ENCODE measurements around the gene SRCIN1. TPM values are rescaled to one million over a fixed set of nuclear protein-coding genes. Genes with fewer than 3 reads are reported as not detected.

The SRCIN1 gene
- polyA plus RNA-seq, 1 donor: 3.7 TPM

DNA sequence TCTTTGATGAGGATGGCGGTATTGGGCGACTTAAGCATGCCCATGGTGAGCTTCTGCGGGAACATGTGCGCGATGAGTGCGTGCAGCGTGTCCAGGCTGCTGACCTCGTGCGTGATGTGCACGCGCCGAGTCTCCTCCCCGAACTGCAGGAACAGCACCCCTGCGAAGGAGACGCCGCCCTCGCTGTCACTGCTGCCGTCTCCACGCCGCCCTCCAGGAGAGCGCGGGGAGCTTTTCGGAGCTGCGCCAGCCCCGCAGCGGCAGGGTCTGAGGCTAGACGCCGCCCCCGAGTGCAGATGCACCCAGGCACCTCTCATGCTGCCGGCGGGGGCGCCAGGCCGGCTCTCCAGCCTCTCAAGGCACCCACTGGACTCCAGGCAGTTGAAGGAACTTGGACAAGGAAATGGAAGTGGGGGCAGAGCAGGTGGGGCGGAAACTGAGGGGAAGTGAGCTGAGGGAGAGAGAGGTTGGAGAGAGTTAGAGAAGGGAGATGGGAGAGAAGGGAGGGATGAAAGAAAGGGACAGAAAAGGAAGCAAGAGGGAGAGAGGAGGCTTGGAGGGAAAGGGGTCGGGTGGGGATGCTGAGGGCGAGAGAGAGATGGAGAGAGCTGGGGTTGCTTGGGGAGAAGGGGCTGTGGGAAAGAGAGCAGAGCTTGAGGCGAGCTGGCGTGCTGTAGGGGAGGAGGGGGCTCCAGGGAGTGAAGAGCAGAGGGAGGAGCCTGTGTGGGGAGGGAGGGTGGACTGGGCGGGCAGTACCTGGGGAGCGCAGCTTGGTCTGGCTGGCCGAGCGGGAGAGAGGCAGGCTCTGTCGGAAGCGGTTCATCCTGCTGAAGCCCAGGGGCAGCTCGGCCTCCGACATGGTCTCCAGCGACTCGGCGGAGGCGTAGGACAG lies 42.1 kb downstream of the SRCIN1 start:
- no peak for DNase-seq

- no peak for DNase-seq
These were observed 42.8 kb downstream of the SRCIN1 start for GRCh38 chr17:38562903-38563302.

DNA sequence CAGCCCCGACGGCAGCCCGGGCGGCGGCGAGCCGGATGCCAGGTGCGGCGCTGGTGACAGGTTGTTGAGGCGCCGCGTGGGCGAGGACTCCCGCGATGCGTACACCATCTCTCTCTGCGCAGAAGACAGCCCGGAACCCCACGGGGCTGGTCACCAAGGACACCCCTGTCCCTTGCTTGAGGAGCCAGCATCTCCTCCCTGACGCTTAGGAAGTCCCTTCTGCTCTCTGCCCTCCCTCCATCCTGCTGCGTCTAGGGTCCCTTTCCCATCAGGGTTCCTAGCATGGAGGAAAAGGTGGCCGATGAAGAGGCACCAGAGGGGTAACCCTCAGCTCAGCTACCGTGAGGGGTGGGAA lies 43.6 kb downstream of the SRCIN1 start:
- DNase-seq: no peak

DNA sequence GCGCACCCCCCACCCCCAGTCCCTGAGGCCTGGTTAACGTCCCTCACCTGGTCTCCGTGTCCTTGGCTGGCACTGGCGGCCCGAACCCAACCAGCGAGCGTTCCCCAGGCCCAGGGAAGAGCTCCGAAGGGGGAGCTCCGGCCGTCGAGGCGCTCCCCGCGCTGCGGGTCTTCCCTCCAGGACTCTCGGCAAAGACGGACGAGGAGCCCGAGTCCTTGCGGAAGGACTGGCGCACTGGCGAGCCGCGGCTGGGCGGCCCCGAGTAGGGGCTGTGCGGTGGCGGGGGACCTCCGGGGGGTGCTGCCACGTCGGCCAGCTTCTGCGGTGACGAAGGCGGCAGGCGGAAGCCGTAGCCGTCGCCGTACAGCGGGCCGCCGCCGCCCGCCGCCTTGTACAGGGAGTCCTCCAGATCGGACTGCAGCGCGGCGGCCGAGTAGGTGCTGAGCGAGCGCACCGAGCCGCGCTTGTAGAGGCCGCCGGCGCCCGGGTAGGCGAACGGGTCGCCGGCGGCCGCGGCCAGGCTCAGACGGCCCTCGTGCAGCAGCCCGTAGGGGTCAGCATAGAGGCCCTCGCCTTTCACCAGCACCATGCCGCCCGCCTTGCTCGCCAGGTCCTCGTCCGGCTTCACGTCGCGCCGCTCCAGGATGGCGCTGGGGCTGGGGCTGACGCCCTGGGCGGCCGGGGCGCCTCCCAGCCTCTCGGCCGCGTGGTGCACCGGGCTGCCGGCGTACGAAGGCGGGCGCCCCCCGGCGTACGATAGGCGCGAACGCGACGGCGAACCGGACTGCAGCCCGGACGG lies 44.1 kb downstream of the SRCIN1 start:
- no peak for DNase-seq

GRCh38 chr17:38560503-38561318 lies 45.0 kb downstream of the SRCIN1 start:
- DNase-seq: no peak

DNA sequence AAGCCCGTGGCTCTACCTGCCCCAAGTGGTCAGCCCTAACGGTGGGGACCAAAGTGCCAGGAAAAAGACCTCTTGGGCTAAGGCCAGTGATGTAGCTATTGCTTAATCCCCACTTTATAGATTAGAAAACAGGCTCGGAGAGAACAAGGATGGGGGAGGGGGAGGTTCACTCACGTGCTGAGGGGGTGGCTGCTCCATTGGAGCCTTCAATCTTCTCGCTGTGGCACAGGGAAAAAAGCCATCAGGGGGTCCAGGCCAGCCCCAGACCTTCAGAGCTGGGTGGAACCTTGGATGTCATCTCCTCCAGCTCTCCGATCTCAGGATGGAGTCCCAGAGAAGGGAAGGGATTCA lies 45.9 kb downstream of the SRCIN1 start:
- no peak for DNase-seq

- DNase-seq: peak; percentile 74
These were observed 46.5 kb downstream of the SRCIN1 start for GRCh38 chr17:38559051-38559879.

DNA sequence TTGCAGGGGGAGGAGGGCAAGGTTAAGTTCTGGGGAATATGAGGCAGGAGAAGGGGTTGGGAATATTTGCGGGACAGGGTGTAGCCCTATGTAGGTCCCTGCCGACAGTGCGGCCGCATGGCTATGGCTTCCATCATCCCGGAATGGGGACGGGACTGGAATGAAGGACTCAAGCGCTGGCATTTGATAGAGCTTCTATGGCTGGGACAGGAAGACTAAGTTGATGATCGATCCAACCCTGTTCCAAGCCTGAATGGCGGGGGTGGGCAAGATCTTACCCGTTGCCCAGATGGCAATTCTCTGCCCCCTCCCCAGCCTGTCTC lies 47.1 kb downstream of the SRCIN1 start:
- DNase-seq: no peak

- DNase-seq: peak; percentile 83
These were observed 47.7 kb downstream of the SRCIN1 start for GRCh38 chr17:38557836-38558727.

DNA sequence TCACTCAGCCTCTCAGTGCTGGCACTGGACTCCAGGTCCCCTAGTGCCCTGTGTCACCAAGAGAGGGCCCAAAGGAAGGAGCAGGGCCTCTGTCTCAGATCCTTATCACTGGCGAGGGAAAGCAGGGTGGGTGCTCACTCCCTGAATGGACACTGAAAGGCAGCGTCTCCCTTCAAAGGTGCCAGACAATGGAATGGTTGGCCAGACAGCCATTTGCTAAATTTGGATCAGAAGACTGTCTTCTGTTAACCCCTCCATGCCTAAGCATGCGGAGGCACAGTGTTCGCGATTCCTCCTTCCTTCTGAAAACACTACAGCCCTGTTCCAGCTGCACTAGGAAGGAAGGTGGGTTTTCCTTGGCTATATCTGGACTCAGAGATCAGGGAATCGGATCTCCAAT lies 48.4 kb downstream of the SRCIN1 start:
- DNase-seq: no peak

GRCh38 chr17:38556239-38556638 lies 49.5 kb downstream of the SRCIN1 start:
- no peak for DNase-seq

DNA sequence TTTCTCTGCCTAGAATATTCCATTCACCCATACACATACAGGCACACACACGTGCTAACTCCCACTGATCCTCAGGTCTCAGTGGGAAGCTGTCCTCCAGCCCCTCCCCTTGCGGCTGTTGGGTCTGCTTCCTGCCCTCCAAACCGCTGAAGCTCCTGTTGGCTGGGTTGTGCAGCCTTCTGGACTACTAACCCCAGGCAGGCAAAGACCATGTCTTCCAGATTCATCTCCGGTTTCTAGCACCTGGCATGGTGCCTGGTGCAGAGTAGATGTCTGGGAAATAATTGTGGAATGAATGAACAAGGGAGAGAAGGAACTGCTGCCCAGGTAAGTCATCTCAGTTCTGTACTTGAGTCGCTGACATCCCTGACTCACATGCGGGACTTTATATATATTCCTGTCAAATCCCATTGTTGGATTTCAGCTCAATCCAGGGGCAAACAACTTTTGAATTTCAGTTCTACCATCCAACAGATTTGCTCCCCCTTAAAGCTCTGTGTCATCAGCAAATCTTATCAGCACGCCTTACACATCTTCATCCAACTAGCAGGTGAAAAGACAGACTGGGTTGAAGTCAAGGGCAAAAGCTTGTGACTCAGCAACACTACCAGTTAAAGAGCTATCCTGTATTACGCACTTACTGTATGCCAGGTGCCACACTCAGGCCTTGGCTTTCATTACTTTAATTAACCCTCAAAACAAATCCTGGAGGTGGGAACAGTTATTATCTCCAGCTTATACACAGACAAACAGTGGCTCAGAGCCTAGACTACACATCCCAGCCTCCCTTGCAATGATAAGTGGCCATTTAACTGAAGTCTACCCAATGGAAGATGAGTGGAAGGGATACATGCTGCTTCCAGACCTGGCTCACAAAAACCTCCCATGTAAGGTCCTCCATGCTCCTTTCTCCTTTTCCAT lies 51.1 kb downstream of the SRCIN1 start:
- DNase-seq: no peak

GRCh38 chr17:38552343-38552742 lies 53.4 kb downstream of the SRCIN1 start:
- DNase-seq: no peak

GRCh38 chr17:38551121-38551520 lies 54.6 kb downstream of the SRCIN1 start:
- no peak for DNase-seq

DNA sequence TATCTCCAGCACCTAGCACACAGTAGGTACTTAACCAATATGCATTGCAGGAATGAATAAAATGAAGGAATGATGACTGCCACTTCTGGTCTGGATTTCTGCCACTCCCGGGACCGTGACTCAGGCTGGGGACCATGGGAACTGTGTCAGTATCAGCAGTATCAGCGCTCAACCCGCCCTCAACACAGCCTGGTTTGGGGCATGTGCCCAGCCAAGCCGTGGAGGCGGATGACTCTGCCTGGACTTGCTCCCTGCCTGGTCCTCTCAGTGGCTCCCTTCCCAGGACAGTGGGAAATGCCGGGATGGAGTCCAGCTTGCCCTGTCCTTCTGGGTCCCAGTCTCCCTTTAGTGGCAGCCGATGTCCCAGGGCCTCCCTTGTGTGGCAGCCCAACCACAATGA lies 55.1 kb downstream of the SRCIN1 start:
- DNase-seq: no peak

- DNase-seq: no peak
These were observed 56.5 kb downstream of the SRCIN1 start for GRCh38 chr17:38549285-38549684.

DNA sequence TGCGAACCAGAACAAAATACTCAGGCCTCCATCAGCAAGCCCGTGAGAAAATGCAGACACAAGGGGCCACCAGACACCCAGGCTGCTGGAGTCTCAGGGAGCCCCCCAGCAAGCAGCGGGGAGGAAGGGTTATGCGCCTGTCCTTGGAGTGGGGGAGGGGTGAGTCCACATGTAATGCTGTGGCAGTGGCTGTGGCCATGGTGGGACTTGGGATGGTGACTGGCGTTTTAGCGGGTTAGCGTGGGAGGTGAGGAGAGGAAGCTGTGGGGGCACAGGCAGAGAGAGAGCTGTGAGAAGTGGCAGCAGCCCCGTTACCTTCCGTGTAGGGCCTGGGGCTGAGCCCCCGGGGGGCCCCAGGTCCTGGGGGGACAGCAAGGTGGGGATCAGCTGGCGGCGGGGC lies 58.3 kb downstream of the SRCIN1 start:
- DNase-seq: no peak

GRCh38 chr17:38546396-38546795 lies 59.4 kb downstream of the SRCIN1 start:
- DNase-seq: no peak

DNA sequence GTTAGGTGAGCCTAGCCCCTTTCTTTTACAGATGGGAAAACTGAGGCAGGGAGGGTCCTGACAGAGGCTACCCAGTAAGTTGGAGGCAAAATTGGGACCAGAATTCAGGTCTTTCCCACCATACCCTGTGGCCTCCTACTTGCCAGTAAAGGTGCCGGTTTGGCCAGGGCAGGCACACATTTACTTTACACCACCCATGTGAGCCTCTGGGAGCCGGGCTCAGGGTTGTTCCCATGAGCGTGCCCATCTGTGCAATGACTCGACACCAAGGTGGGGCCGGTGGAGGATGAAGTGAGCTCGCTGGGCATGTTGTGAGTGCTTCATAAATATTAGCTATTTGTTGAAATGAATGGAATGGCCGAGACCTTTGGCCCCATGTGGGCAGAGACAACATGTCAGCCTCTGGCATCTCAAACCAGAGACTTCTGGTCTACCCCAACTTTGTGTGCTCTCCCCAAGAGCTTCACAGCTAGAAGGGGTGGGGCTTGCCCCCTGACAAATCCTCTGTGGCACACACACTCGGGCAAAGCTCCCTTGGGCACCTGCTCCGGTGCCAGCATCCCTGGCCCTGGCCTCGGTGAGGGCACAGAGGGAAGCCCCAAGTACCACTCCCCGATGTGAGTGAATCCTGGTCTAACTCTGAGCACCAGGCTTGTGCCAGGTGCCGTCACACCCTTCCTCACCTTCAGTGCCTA lies 60.1 kb downstream of the SRCIN1 start:
- no peak for DNase-seq
